Nucleus accumbens (tissue), 56 donors: ENCODE results near the gene PCDH7.

Source experiments
- DNase-seq, 56 donors: peaks; one replicate each; lab custom pipeline; 2025; lab: John Stamatoyannopoulos, UW

The PCDH7 gene

DNA sequence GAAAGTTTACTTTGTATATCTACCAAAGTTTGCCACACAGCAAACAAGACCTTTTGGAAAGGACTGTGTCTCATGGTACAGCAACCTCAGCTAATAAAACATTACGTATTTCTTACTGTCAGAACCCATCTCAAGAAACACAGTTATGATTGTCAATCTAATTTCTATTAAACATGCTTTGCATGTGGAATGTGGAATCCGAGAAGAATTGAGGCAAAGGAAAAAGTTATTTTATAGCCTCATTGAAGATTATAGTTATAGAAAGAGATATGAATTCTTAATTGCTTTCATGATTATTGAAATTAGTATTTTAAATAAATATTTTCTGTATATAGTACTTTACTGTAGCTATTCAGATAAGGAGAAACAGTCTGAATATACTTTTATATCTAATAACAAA, 5.4 kb downstream of the PCDH7 start:
- DNase-seq = no peak

- no peak for DNase-seq
Measured at GRCh38 chr4:30726090-30726675, 6.0 kb downstream of the PCDH7 start.

DNA sequence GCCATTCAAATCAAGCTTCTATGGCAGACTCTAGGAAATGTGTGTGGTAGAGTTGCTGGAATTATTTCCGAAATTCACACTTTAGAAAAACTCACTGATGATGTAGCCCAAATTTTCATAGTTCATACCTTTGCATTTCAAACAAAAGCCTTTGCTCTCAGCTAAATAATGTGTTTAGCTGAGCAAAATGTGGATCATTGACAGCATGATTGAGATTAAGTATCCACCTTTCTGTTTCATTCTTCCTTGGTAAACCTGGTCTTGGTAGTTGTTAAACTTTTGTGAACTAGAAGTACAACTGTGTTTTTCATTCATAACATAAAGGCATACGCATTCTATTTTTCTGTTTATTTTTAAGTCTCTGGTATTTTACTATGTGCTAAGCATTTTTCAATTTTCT, 7.2 kb downstream of the PCDH7 start:
- DNase-seq = no peak

DNA sequence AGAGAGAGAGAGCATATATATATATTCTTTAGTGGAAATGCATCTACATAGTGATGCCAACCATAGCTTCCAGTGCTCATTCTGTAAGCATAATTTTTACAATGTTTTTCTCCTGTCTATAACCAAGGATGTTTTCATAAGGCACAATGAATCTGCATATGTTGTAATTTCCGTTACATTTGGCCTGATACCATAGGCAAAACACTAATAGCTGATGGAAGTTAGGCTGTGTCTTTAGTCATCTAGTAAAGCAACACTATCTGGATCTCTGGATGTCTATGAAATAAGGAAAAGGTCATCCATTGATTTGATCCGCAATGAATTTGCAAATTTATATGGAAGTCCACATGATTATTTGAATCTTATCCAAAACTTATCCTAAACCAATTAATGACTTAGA, 8.1 kb downstream of the PCDH7 start:
- no peak for DNase-seq

DNA sequence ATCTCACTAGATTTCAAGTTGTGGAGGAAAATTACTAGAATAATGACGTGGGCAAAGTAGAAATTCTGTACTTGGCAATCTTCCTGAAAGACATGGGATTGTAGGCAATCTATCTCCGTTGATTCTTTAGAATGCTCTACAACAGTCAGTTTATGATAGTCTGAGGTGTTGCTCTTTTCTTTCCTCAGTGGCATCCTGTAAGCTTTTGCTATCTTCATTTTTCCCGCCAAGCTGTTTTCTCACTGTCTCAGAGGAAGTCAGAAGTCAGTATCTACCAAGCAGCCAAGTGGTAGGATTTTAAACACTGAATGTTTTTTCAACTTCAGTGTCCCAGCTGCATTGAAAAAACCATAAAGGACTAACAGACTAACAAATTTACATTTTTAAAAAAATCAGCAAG, 23.7 kb downstream of the PCDH7 start:
- no peak for DNase-seq

- no peak for DNase-seq
Measured at GRCh38 chr4:30744386-30744785, 24.2 kb downstream of the PCDH7 start.

DNA sequence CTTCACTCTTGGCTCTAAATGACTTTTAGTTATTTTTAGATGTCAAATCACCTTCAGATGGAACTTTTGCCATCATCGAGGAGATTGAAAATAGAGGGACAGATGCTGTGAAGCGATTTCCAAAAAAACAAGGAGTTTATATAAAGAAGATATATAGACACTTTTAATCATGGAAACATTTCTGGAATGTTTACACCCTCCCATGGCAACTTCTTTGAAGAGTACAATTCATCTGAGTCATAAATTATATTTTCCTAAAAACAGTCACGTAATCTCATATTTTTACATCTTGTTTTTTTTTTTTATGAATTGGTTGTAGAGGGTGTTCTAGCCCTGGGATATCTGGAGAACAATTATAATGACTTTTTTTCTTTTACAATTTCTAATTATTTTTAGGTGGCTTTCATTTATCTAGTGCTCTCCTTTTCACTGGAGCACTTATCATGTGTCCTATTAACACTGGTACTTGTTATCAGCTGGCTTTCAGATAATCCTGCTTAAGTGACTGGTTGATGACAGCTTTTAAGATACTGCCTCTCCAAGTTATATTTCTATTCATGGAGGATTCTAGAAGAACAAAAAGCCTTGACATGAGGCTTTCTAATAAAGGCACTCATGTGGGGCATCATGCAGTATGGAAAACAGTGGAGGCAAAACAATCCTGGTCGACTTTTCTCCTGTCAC, 24.9 kb downstream of the PCDH7 start:
- DNase-seq = no peak

- DNase-seq = no peak
Measured at GRCh38 chr4:30746735-30747134, 26.6 kb downstream of the PCDH7 start.

GRCh38 chr4:30753316-30753715, 33.1 kb downstream of the PCDH7 start:
- no peak for DNase-seq

- DNase-seq = no peak
Measured at GRCh38 chr4:30754021-30754420, 33.9 kb downstream of the PCDH7 start.

DNA sequence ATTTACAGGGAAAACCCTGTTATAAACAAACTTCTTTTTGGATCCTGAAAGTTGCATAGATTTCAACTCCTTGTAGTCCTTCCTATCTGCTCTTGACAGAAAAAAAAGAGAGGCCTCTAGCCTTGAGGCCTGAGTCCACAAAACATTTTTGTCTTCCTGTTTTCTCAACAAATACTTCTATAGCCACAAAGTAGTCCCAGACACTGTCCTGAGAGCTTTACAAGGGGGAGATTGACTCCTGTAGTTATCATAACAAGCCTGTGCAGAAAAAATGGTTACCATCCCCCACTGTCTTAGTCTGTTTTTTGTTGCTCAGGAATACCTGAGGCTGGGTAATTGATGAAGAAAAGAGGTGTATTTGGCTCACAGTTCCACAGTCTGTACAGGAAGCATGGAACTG, 35.2 kb downstream of the PCDH7 start:
- DNase-seq = no peak

- DNase-seq = no peak
Measured at GRCh38 chr4:30756553-30756952, 36.4 kb downstream of the PCDH7 start.

DNA sequence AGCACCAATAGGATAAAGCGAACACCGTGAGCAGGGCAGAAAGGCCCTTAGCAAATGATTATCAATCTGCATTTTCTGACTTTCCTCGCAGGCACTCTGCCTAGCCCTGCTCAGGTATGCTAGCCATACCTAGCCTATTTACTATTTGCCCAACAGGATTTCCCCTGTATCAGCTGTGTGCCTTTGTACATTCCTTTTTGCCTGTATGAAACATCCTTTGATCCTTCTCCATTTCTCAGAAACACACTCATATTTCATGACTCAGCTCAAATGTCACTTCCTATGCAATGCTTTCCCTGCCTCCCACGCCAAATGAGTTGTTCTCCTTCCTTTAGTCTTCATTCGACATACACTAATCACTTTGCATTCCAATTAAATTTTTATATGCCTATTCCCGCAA, 37.2 kb downstream of the PCDH7 start:
- peak in 7 of 56 donors; percentile 1 to 22 (median 8) for DNase-seq

GRCh38 chr4:30760551-30760950, 40.4 kb downstream of the PCDH7 start:
- no peak for DNase-seq

GRCh38 chr4:30763321-30763727, 43.2 kb downstream of the PCDH7 start:
- DNase-seq = no peak

- DNase-seq = no peak
Measured at GRCh38 chr4:30765022-30765421, 44.9 kb downstream of the PCDH7 start.

- no peak for DNase-seq
Measured at GRCh38 chr4:30767147-30767845, 47.1 kb downstream of the PCDH7 start.

- DNase-seq = no peak
Measured at GRCh38 chr4:30768277-30768676, 48.1 kb downstream of the PCDH7 start.

- no peak for DNase-seq
Measured at GRCh38 chr4:30769093-30769492, 48.9 kb downstream of the PCDH7 start.

- DNase-seq = no peak
Measured at GRCh38 chr4:30770049-30770549, 49.9 kb downstream of the PCDH7 start.

DNA sequence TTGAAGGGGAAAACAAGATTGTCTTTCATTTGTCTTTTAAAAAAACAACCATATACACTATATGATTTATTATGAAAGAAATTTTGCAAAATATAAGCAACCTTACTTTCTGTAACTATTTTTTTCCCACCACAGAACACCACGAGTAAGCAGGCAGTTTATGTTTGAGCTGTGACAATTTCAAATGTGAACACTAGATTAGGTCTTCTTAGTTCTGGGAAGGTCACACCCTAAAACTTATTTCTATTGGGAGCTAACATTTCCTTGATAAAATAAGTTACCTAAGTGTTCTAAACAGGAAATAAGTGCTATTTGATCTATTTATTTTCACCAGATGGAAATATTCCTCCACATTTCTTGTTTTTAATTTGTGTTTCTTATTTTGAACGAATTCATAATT, 50.6 kb downstream of the PCDH7 start:
- DNase-seq = no peak

DNA sequence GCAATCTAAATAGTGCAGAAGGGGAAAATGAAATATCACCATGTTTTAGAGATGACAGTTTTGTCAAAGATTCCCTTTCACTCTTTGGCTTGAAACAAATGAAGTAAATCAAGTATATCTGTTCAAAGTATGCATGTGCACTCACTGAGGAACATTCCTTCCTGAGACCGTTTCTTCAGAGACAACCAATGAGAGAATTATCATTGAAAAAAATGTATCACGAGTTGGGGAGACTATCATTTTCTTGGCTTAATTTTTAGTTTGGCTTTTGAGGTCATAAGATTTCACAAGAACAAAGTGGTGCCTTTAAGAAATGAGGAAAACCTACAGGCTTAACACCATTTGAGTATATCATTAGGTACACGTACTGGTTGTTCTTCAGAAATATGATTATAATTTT, 56.3 kb downstream of the PCDH7 start:
- no peak for DNase-seq
